NCI-H2029 treated with DMSO at 0.1 percent for 48 hours (cell line): ENCODE results near the gene HES2.
"Not testable (repeated sequence)": the region's sequence is repeated elsewhere in the genome, so short reads cannot be mapped to it uniquely, and the experiment has no call there.

ENCODE experiments used
- DNase-seq: peaks from one replicate; lab custom pipeline; 2025; lab: John Stamatoyannopoulos, UW

The HES2 gene

GRCh38 chr1:6454856-6455751 lies 35.4 kb upstream of the HES2 start:
- DNase-seq = no peak

- DNase-seq = not testable (repeated sequence)
These were observed 34.5 kb upstream of the HES2 start for GRCh38 chr1:6453895-6454855.

- DNase-seq = no peak
These were observed 31.2 kb upstream of the HES2 start for GRCh38 chr1:6450943-6451373.

- not testable (repeated sequence) for DNase-seq
These were observed 30.8 kb upstream of the HES2 start for GRCh38 chr1:6450486-6450885.

- no peak for DNase-seq
These were observed 30.3 kb upstream of the HES2 start for GRCh38 chr1:6450005-6450450.

- no peak for DNase-seq
These were observed 29.3 kb upstream of the HES2 start for GRCh38 chr1:6448749-6449631.

GRCh38 chr1:6447818-6448748 lies 28.4 kb upstream of the HES2 start:
- peak; percentile 37 for DNase-seq

- no peak for DNase-seq
These were observed 27.5 kb upstream of the HES2 start for GRCh38 chr1:6447016-6447817.

- no peak for DNase-seq
These were observed 26.9 kb upstream of the HES2 start for GRCh38 chr1:6446665-6447015.

- DNase-seq = not testable (repeated sequence)
These were observed 26.2 kb upstream of the HES2 start for GRCh38 chr1:6445929-6446328.

GRCh38 chr1:6445062-6445763 lies 25.5 kb upstream of the HES2 start:
- no peak for DNase-seq

- DNase-seq = no peak
These were observed 24.7 kb upstream of the HES2 start for GRCh38 chr1:6444377-6444776.

- DNase-seq = no peak
These were observed 23.8 kb upstream of the HES2 start for GRCh38 chr1:6443339-6444115.

- DNase-seq = no peak
These were observed 21.9 kb upstream of the HES2 start for GRCh38 chr1:6441586-6441985.

- DNase-seq = no peak
These were observed 20.7 kb upstream of the HES2 start for GRCh38 chr1:6440198-6441126.

- peak; percentile 49 for DNase-seq
These were observed 18.4 kb upstream of the HES2 start for GRCh38 chr1:6438047-6438525.
